Transverse colon (tissue), 4 donors: ENCODE results near the gene AWAT1.

Experiments
- POLR2AphosphoS5 ChIP-seq, 3 donors: sonication (generic); formaldehyde crosslinking; IDR thresholded peaks; one replicate each; pipeline ENCODE4 v1.6.1; 2016; ENCODE audit warnings: antibody characterized with exemption in 3 of 3
- TF ChIP-seq, protein P1 (sequence below), 5 experiments: fragments of 200-600 bp in 3 of 5; fragments of 450-650 bp in 2 of 5; sonication (generic) in 3 of 5; IDR thresholded peaks; 1 replicate in 2 of 5; 2 replicates in 3 of 5; pipeline ENCODE4 v1.5.1; 2016 to 2017; ENCODE audit warnings: antibody characterized with exemption in 5 of 5, inconsistent platforms in 3 of 5, mild to moderate bottlenecking in 2 of 5, moderate library complexity in 1 of 5

DNA sequence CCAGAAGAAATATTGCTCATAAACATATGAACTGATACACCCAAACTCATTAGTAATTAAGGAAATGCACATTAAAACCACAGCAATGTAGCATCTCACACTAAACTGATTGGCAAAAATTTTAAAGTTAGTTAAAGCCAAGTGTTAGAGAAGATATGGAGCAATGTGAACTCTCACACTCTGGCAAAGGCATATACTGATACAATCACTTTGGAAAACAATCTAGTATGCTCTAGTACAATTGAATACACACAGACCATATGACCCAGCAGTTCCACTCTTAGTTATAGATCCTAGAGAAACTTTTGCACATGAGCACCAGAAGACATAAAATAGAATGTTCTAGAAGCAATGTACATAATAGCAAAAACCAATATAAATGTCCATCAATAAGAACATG is 8.4 kb upstream of the AWAT1 start:
- TF ChIP-seq, protein P1, sequence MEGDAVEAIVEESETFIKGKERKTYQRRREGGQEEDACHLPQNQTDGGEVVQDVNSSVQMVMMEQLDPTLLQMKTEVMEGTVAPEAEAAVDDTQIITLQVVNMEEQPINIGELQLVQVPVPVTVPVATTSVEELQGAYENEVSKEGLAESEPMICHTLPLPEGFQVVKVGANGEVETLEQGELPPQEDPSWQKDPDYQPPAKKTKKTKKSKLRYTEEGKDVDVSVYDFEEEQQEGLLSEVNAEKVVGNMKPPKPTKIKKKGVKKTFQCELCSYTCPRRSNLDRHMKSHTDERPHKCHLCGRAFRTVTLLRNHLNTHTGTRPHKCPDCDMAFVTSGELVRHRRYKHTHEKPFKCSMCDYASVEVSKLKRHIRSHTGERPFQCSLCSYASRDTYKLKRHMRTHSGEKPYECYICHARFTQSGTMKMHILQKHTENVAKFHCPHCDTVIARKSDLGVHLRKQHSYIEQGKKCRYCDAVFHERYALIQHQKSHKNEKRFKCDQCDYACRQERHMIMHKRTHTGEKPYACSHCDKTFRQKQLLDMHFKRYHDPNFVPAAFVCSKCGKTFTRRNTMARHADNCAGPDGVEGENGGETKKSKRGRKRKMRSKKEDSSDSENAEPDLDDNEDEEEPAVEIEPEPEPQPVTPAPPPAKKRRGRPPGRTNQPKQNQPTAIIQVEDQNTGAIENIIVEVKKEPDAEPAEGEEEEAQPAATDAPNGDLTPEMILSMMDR (IDR thresholded peaks at IDR 0.05) = no peak
- no peak for TF ChIP-seq POLR2AphosphoS5 (IDR thresholded peaks at IDR 0.05)
